Measurements from ENCODE around the gene EML3.

GRCh38 chr11:62656796-62657429 is 44.3 kb upstream of the EML3 start:
- no peak for TF ChIP-seq CTCF (IDR thresholded peaks at IDR 0.05)
- TF ChIP-seq POLR2A (IDR thresholded peaks at IDR 0.05), result no peak

Measured in testis (tissue), 2 donors.